ENCODE data around the gene PTPRJ. TPM values are rescaled to one million over a fixed set of nuclear protein-coding genes. Genes with fewer than 3 reads are reported as not detected.
"Not testable (repeated sequence)": the region's sequence is repeated elsewhere in the genome, so short reads cannot be mapped to it uniquely, and the experiment has no call there.

Gene PTPRJ
- total RNA-seq, 1 donor from 2014 or later, result 7.3 TPM

DNA sequence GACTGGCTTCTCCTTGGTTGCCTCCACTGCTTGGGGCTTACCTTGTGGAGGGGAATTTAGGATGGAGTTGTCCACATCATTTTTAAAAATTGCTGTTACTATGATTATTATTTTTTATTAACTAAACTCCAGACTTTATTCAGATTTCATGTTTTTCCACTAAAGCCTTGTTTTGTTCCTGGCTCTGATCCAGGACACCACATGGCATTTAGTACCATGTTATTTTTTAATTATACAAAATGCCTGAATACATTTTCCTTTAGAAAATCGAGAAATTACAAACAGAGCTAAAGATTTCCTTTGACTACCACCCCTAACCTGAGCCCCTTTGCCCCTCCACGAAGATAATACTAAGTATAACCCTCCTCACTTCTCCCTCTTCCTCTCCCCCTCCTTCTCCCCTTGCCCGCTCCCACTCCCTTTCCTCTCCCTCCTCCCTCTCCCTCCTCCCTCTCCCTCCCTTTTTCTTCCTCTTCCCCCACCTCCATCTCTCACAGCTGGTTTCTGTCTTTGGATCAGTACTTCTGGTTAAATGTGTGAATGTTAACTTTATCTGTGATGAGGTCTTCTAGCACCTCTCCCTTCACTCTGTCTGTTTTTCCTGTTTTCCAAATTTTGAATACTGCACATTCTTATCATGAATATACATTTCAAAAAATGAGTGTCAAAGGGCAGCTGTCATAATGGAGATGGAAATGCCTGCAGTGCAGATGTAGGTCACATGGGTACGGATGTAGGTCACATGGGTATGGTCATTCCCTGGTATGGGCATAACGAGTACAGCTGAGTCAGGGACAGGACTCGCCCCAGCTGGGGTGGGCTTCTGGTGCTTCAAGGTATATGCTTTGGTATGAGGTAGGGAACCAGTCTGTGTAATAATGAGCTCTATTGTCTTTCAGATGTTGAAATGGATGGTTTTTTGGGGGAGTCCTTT, 181.9 kb downstream of the PTPRJ start:
- no peak for DNase-seq (ENCODE audit: low read depth, low spot score)

DNA sequence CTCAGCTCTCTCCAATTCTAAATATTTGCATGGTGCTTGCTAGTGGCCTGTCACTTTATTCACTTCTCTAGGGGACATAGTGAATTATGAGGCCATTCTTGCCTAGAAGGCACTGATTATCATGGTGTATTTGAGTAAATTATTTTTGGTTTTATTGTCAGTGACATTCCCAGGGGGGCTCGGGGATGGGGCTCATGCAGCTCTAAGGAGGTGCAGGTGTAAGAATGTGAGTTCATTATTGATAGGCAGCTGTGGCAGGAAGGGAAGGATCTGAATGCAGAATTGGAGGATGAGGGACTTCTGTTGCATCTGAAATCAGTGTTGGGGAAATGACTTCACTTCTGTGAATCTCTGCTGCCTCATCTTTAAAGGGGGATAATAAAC, 182.5 kb downstream of the PTPRJ start:
- DNase-seq (ENCODE audit: low read depth, low spot score), result no peak

DNA sequence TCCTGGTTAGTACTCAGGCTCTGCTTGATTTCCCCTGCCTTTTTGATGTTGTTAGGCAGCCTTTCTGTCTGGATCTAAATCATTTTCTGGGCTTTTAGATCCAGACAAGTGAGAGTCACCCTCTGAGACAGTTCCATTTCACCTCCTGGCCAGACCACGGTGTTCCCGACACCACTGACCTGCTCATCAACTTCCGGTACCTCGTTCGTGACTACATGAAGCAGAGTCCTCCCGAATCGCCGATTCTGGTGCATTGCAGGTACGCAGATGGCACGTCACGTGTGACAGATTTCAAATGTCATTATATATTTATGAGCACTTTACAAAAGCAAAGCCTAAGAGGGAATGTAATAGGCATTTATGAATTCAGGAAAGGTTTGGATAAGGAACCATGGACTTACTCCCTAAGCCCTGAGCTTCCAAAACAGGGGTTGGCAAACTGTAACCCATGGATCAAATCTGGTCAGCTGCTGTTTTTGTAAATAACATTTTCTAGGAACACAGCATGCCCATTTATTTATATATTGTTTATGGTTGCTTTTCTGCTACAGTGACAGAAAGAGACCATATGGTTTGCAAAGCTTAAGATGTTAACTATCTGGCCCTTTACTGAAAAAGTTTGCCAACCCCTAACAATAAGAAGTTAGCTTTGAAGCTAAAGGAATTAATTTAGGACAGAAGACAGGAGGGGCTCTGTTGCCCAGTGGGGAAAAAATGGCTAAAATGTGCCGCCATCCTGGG, 183.2 kb downstream of the PTPRJ start:
- no peak for DNase-seq (ENCODE audit: low read depth, low spot score)

DNA sequence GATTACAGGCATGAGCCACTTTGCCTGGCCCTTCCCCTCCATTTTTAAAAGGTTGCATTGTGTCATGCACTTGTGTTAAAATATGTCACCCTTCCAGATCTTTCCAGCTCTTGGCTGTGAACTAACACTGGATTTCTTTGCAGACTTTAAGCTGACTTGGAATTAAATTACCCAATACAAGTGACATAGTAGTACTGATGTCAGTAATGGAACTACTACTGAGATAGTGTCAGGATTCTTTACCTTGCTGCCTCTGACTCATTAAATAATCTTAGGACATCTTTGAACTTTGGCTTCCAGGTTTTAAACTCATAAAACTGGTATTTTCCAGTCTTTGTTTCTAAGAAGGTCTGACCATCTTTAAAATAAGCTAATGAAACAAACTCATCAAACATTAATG, 184.5 kb downstream of the PTPRJ start:
- DNase-seq (ENCODE audit: low read depth, low spot score), result no peak

DNA sequence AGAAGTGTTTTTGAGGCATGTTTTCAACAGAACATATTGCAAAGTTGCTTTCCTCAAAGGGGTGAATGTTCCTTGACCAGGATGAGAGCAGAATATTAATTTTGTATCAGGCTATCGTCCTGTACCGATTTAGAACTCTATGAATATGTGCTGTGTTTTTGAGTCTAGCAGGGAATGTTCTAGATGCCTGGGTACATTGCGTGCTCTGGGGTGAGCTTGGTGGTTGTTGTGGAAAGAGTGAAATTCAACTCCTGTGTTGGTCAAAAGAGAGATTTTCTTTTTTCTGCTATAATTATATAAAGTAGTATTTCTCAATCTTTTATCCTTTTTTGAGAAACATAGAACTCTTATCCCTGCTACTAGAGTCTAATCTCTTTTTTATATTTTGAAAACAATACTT, 185.1 kb downstream of the PTPRJ start:
- no peak for DNase-seq (ENCODE audit: low read depth, low spot score)

DNA sequence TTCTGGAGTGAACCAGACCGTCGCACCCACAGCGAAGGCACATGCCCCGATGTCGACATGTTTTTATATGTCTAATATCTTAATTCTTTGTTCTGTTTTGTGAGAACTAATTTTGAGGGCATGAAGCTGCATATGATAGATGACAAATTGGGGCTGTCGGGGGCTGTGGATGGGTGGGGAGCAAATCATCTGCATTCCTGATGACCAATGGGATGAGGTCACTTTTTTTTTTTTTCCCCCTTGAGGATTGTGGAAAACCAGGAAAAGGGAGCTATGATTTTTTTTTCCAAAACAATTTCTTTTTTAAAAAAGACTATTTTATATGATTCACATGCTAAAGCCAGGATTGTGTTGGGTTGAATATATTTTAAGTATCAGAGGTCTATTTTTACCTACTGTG, 187.0 kb downstream of the PTPRJ start:
- DNase-seq (ENCODE audit: low read depth, low spot score), result no peak

DNA sequence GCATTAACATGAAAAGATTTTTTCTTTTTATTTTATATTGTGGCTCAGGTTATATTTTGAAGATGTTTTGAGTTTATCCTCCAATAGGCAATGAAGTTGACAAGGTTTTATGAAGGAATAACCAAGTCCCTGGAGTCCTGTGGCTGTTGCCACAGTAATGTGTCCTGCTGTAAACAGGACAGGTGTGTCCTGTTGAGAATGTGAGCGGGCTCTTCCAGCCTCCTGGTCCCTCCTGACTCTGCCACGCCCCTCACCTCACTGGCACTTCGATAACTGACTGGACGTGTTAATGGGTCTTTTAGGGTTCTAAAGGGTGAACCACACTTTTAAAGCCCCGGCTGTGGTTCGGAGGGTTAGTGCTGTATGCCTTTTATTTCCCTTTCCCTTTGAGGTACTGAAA, 188.5 kb downstream of the PTPRJ start:
- no peak for DNase-seq (ENCODE audit: low read depth, low spot score)

DNA sequence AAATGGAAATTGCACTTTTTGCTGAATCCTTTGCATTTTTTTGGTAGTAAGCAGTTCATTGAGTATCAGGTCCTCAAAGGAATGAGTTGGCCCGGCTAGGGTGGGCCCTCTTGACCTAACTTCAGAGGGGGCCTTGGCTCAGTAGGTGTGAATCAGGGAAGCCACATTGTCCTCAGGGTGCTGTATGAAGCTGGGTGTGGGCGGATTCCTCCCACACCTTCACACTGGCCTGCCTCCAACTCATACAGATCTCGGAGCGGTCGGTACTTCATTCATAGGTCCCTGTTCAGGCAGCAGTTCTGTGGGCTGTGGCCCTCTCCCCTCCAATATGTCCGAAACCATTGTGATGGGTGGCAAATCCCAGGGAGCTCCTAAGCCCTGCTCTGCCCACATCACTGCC, 188.9 kb downstream of the PTPRJ start:
- DNase-seq (ENCODE audit: low read depth, low spot score), result no peak

DNA sequence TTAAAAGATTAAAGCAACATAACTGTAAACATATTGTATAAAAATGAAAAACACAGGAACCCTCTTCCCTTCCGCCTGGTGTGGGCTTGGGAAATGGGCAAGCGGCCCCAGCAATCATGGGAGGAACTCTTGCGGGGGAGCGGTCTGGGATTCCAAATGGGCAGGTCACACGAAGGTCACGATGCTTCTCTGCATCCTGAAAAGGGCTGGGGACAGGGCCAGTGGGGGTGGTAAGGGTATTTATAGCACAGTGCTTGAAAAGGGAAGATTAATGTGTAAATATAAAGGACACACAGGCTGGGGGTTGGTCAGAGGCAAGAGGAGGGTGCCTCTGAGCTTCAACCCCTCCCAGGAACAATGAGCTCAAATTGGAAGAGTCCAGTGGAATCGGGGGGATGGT, 189.4 kb downstream of the PTPRJ start:
- DNase-seq (ENCODE audit: low read depth, low spot score), result no peak

DNA sequence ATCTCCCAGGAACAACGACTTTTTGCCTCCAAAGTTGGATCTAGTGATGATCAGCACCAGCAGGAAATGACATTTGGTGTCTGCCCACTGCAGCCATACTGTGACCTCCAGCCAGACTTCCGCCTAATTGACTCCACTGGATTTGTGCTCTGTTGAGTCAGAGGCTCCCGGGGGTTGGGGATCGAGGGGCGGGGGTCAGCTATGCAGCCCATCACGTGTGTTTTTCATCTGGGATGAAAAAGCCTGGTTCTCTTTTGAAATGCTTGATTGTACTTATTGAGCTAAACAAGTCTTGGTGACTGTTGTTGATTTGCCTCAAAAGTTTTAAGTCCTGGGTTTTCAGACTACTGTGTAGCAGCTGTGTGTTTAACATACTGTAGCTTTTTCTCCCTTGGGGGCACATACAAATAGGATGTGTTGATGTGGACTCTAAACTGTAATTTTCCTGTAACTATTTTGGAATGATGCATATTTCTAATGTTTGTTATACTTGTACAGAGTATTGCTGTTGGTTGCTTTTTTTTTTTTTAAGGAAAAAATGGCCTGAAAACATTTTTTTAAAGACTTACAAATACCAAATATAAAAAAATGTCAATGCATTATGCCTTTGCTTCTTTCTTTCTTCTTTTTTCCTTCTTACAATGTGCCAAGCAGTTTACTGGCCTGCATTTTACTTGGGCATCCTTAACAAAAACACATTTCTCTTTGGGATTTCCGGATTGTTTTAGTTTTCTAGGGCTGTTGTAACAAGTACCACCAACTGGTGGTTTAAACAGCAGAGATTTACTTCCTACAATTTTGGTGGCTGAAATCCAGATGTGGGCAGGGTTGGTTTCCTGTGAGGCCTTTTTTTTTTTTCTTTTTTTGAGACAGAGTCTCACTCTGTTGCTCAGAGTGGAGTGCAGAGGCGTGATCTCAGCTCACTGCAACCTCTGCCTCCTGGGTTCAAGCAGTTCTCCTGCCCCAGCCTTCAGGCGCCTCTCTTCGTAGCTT, 190.2 kb downstream of the PTPRJ start:
- no peak for DNase-seq (ENCODE audit: low read depth, low spot score)

DNA sequence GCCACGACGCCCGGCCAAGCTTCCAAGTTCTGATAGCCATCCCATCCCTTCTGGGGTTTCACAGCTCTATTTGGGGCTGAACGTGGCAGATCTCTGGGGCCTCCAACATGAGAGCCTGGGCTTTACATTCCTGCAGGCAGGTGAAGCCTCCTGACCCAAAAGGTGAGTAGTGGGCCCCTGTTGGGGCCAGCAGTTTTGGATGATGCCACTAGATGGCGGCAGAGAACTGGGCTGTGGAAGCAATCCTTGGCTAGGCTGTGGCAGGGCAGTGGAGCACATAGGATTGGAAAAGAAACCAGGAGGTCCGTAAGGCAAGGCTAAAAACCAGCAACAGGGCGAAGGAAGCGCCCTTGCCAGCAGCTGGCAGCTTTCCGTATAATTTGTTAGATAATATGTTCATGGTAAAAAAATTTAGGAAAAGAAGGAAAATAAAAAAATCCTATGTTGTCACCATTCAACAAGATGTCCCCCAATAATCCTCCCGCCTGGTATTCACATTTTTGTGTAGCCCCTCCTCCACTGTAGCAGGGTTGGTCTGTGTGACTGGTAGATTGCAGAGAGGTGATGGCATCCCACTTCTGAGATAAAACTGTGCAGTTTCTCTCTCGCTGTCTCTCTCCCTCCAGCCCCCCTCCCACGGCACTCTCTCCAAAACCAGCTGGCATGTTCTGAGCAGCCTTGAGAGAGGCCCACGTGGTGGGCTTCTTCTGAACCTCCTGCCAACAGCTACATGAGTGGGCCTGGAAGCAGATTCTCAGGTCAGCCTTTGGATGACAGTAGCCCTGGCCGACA, 192.7 kb downstream of the PTPRJ start:
- no peak for DNase-seq (ENCODE audit: low read depth, low spot score)

DNA sequence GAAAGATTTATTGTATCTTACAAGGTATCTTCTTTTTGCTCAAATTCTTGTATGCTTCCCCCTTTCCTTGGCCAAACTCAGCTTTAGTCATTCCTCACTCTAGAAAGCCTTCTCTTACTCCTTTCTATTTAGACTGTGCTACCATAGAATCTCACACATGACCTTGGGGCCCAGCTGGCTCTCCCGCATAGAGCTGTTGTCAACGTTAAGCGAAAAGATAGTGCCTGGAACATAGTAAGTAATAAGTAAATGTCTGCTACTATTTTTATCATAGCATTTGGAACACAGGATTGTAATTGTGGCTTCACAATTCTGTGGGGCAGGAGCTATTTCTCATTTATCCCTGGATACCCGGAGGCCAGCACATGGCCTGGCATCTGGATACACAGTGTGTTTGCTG, 197.3 kb downstream of the PTPRJ start:
- DNase-seq (ENCODE audit: low read depth, low spot score), result no peak

DNA sequence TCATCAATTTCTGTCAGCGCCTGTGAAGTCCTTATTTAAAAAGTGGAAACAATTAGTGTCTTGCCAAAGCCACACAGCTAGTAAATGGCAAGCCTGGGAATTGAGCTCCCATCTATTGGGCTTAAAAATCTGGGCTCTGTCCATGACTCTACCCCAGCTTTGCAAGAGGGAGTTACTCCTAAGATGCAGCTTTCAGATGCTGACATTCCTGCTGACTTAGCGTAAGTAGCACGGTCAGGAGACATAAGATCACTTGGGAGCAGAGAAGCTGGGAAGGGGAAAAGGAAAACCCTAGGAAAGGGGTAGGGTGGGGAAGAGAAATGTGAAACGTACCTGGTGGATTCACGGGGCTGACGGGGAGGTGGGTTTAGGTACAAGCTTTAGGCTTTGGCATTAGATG, 200.3 kb downstream of the PTPRJ start:
- no peak for DNase-seq (ENCODE audit: low read depth, low spot score)

DNA sequence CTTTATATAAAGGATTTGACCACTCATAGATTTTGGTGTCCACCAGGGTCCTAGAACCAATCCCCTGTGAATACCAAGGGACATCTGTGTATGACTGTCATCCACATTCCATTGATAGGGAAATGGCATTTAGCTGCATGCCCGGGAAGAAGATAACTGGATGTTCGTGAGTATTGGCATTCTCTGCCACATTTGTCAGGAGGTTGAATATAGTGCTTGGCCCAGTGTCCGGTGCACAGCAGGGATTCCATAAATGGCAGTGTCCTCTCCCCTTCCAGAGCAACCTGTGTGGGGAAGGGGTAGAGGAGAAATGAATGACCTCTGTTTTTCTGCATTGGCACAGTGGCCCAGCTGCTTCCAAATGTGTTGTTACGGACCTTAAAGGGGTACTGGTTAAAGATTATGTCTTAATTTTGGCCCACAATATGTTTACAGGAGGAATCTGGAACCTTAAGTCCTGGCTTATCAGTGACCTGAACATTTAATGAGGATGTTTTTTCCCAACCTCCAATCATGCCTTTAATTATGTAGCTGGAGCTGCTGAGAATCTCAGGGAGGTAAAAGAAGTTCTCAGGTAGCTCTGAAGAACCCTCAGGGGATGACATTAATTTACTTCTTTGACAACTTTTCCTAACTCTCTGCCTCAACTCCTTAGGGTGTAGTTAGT, 202.6 kb downstream of the PTPRJ start:
- no peak for DNase-seq (ENCODE audit: low read depth, low spot score)

DNA sequence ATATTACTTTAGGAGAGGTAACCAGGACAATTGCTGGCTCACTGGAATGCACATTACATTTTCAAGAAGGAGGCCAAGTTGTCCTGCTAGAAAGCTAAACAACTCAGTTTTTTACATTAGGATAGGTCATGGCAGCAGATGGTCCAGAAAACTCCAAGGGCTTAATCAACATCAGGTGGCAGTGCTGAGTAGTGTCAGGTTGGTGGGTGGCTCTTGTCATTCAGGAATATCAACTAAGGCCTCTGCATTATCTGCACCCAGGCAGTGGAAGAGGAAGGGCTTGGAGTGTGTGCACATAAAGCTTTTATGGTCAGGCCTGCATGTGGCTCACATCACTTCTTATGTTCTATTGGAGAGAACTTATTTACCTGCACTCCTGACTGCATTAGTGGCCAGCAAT, 204.1 kb downstream of the PTPRJ start:
- DNase-seq (ENCODE audit: low read depth, low spot score), result no peak

DNA sequence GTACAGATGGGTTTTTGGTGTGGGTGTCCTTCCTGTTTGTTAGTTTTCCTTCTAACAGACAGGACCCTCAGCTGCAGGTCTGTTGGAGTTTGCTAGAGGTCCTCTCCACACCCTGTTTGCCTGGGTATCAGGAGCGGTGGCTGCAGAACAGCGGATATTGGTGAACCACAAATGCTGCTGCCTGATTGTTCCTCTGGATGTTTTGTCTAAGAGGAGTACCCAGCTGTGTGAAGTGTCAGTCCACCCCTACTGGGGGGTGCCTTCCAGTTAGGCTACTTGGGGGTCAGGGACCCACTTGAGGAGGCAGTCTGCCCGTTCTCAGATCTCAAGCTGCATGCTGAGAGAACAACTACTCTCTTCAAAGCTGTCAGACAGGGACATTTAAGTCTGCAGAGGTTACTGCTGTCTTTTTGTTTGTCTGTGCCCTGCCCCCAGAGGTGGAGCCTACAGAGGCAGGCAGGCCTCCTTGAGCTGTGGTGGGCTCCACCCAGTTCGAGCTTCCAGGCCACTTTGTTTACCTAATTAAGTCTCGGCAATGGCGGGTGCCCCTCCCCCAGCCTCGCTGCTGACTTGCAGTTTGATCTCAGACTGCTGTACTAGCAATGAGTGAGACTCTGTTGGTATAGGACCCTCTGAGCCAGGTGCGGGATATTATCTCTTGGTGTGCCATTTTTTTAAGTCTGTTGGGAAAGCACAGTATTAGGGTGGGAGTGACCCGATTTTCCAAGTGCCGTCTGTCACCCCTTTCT, 210.7 kb downstream of the PTPRJ start:
- DNase-seq (ENCODE audit: low read depth, low spot score), result not testable (repeated sequence)

DNA sequence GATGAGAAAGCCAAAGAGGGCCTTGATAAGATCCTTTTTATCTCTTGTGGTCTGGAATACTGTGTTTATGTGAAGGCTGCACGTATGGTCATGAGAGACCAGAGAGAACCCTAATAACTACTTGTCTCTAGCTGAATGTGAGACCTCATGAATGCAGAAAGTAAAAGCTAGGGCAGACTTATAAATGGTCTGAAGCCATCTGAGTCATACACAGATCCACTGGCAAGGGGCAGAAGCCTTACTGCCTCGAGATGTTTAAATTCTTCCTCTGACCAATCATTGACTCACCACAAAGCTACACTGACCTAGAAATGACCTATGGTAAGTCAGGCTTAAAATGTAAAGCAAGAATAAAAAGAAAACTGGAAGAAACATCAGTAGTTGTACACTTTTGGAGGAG, 213.5 kb downstream of the PTPRJ start:
- no peak for DNase-seq (ENCODE audit: low read depth, low spot score)

DNA sequence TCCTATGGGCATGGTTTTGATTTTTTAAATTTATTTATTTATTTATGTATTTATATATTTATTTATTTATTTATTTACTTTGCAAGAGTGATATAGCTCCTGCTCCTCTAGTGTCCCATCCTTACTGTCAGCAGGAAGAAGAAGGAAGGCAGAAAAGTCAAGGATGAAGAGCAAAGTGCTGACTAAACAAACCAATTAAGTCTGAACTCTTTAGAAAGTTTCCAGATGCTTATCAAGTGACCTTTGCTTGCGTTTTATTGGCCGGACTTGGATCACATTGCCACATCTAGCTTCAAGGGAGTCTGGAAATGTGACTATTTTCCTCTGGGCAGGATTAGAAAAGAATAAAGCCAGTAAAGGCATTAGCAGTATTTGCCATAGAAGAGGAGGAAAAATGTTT, 227.5 kb downstream of the PTPRJ start:
- no peak for DNase-seq (ENCODE audit: low read depth, low spot score)

DNA sequence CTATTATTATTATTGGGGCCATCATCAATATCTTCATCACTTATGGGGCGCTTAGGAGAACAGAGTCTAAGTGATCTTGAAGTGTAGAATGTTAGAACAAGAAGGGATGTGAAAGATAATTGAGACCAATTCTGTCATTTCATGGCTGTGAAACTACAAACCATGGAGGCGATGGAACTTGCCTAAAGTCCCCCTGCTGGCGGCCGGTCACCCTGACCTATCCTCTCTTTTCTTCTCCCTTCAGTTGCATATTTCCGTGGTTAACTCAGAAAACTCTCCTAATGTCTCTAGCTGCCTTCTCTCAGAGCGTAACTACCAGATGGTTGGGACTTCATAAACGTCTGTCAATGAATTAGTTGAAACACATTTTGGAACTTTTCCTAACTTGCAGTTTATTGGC, 229.7 kb downstream of the PTPRJ start:
- no peak for DNase-seq (ENCODE audit: low read depth, low spot score)

DNA sequence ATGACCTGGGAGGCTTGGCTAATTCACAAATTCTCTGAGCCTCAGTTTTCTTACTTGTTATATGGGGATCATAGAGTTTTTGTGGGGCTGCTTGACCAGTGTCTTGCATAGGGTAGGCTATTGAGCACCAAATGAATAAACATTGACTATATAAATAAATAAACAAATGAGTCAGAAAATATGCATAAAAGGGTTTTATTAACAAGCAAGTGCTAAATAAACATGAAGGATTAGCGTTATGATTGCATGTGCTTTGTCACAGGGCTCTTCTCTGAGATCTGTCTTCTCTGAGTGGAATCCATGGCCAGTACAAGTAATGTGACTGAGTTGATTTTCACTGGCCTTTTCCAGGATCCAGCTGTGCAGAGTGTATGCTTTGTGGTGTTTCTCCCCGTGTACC, 236.2 kb downstream of the PTPRJ start, which contains the start of gene OR4B1:
OR4B1 (plus strand) TSS at position 301 of the 400 bp plus-strand sequence; CDS start at position 301, 0 bp downstream.
- no peak for DNase-seq (ENCODE audit: low read depth, low spot score)

Data from pulmonary artery endothelial cell (primary cell).